A673 (cell line): ENCODE results near the gene SCN4B. TPM values are rescaled to one million over a fixed set of nuclear protein-coding genes. Genes with fewer than 3 reads are reported as not detected.

ENCODE experiments used
- BruUV-seq: library from RNA; stranded (reverse); fragments of 400-500 nt; replicated peaks from 2 replicates; lab custom pipeline; 2021; lab: Mats Ljungman, UMichigan
- CTCF ChIA-PET: fragments of 300-600 bp; sonication (Branson Sonifier 250); formaldehyde crosslinking; loops from one replicate; lab custom pipeline; 2022; ENCODE audit warnings: antibody characterized with exemption; lab: Charles Lee
- POLR2A ChIA-PET: fragments of 300-600 bp; sonication (Branson Sonifier 250); formaldehyde crosslinking; loops from one replicate; lab custom pipeline; 2022; ENCODE audit warnings: antibody characterized with exemption; ENCODE audit not compliant: low non-redundant PET; lab: Charles Lee
- DNase-seq: peaks from one replicate; pipeline ENCODE4 v3.0.0-alpha.2; 2015; ENCODE audit warnings: low spot score
- H3K27ac ChIP-seq: fragments of 200-600 bp; sonication (generic); 2 replicates; pipeline ENCODE4 v1.5.1; 2016; ENCODE audit warnings: mixed run types, low read depth, mild to moderate bottlenecking, mixed read lengths, antibody characterized with exemption, low read length; ENCODE audit not compliant: poor library complexity, severe bottlenecking
- H3K27me3 ChIP-seq: fragments of 200-600 bp; sonication (generic); replicated peaks from 2 replicates; pipeline ENCODE4 v1.6.1; 2017; ENCODE audit warnings: mixed run types, low read depth, mild to moderate bottlenecking, mixed read lengths, antibody characterized with exemption, low read length; ENCODE audit not compliant: insufficient read depth, poor library complexity
- H3K36me3 ChIP-seq: fragments of 200-600 bp; sonication (generic); 2 replicates; pipeline ENCODE4 v1.6.1; 2016; ENCODE audit warnings: mixed run types, mild to moderate bottlenecking, mixed read lengths, antibody characterized with exemption, low read length; ENCODE audit not compliant: insufficient read depth, poor library complexity, severe bottlenecking
- H3K4me1 ChIP-seq: fragments of 200-600 bp; sonication (generic); 2 replicates; pipeline ENCODE4 v1.6.1; 2017; ENCODE audit warnings: mixed run types, mild to moderate bottlenecking, mixed read lengths, antibody characterized with exemption, low read length; ENCODE audit not compliant: insufficient read depth, poor library complexity, severe bottlenecking
- H3K4me3 ChIP-seq: fragments of 200-600 bp; sonication (generic); 2 replicates; pipeline ENCODE4 v1.5.1; 2016; ENCODE audit warnings: low read depth, mixed run types, mild to moderate bottlenecking, mixed read lengths, low read length; ENCODE audit not compliant: poor library complexity, severe bottlenecking
- H3K9me3 ChIP-seq: fragments of 200-600 bp; sonication (generic); 2 replicates; pipeline ENCODE4 v1.6.1; 2016; ENCODE audit warnings: mixed run types, low read depth, mild to moderate bottlenecking, mixed read lengths, antibody characterized with exemption, low read length; ENCODE audit not compliant: poor library complexity, severe bottlenecking
- CTCF ChIP-seq: fragments of 300-800, 200-600 bp; sonication (generic); conservative IDR thresholded peaks from 2 replicates; pipeline ENCODE4 v1.5.1; 2017; ENCODE audit warnings: low read depth, mild to moderate bottlenecking, antibody characterized with exemption, low read length, moderate library complexity, mixed read lengths
- EZH2 ChIP-seq: fragments of 200-600 bp; sonication (generic); IDR thresholded peaks from 2 replicates; pipeline ENCODE4 v1.6.1; 2017; ENCODE audit warnings: borderline replicate concordance, low read depth, mild to moderate bottlenecking, mixed read lengths, antibody characterized with exemption, low read length; ENCODE audit not compliant: poor library complexity, severe bottlenecking
- intact Hi-C: fragments of 100-400 bp; cut with micrococcal nuclease; formaldehyde crosslinking; loops from one replicate; pipeline ENCODE4 v1.10.0; 2022; ENCODE audit not compliant: unreplicated experiment
- total RNA-seq: library from RNA; stranded (reverse); gene quantifications from 2 replicates; pipeline ENCODE4 v1.2.3, GENCODE V29; 2021

Gene SCN4B
- total RNA-seq, 1 experiment from 2014 or later, result 1.8 TPM

DNA sequence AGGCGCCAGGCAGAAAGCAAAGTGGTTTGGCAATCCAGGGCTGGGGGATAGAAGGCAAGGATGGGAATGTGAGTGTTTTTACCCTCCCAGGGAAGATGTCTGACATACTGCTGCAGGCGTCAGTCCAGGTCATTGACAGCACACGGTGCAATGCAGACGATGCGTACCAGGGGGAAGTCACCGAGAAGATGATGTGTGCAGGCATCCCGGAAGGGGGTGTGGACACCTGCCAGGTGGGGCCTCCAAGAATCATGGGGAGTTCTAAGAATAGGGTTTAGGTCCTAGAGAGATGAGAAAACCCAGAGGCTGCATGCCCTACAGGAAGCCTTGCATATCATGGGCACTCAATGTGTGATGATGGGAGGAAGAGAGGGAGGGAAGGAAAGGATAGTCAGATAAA is 37.6 kb downstream of the SCN4B start:
- Histone ChIP-seq H3K27ac (no peak overlapping the region), H3K4me1 (no peaks in the 10 kb centered on the region), H3K4me3 (no peak overlapping the region), H3K9me3 (no peaks in the 10 kb centered on the region), H3K27me3 (peaks cover 11% of the 10 kb centered on the region), H3K36me3 (no peaks in the 10 kb centered on the region)
- ChIA-PET CTCF (no interaction called here), POLR2A (no interaction called here)
- BruUV-seq, result no TSS peak
- intact Hi-C loops, result no loop called here
- DNase-seq, result no peak
- TF ChIP-seq EZH2, result no peak

DNA sequence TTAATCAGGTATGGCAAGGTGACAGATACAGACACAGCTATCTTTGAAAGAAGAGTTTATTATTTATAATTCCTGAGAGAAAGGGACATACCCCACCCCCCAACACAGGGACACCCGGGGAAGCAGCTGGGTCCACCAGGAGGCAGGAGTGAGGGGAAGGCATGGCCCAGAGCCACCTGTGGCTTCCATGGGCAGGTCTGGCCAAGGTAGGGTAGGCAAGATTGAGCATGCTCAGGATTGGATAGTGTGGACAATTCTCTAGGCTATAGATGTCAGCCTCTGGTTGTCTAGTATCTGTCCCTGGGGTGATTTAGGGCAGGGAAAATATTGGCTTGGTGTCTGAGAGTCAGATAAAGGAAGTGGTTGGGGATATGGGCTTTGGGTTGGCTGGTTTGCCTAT is 38.4 kb downstream of the SCN4B start:
- Histone ChIP-seq H3K9me3 (no peaks in the 10 kb centered on the region), H3K27me3 (peaks cover 10% of the 10 kb centered on the region), H3K36me3 (no peaks in the 10 kb centered on the region), H3K4me3 (no peak overlapping the region), H3K4me1 (no peaks in the 10 kb centered on the region), H3K27ac (no peak overlapping the region)
- ChIA-PET POLR2A (no interaction called here), CTCF (no interaction called here)
- no peak for DNase-seq
- no peak for TF ChIP-seq EZH2
- no peak for TF ChIP-seq CTCF
- intact Hi-C loops, result no loop called here
- BruUV-seq, result no TSS peak

DNA sequence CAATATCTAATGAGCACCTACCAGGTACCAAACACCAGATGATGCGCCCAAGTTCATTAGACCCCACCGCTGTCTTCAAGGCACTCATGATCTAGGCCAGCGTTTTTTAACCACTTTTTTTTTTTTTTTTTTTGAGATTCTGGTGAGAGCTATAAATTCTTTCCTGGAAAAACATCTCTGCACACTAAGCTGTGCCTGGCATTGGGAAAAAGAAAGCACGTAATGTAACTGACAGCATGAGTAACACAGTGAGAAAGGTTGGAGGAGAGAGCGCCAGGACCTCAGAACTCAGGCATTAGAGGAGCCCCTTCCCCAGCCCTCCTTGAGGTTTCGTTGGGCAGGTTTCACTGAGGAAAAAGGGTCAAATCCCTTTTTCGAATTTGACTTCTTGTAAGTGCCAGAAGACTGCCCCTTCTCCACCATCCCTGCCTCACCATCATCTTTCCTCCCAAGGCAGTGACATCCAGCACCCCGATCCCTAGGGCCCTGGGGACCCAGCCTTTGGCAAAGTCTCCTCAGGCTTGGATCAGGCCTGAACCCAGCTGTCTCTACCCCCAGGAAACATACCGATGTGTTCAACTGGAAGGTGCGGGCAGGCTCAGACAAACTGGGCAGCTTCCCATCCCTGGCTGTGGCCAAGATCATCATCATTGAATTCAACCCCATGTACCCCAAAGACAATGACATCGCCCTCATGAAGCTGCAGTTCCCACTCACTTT is 39.8 kb downstream of the SCN4B start:
- Histone ChIP-seq H3K9me3 (no peaks in the 10 kb centered on the region), H3K36me3 (no peaks in the 10 kb centered on the region), H3K4me3 (no peak overlapping the region), H3K27ac (no peak overlapping the region), H3K4me1 (no peaks in the 10 kb centered on the region), H3K27me3 (peaks cover 4% of the 10 kb centered on the region)
- no TSS peak for BruUV-seq
- no peak for DNase-seq
- intact Hi-C loops, result no loop called here
- TF ChIP-seq CTCF (no peak), EZH2 (no peak)
- ChIA-PET POLR2A (no interaction called here), CTCF (interaction anchor here (0.6 kb wide), 1 partner anchor 11 kb away, joined by 6 read pairs; no protein-coding TSS in a partner anchor)

DNA sequence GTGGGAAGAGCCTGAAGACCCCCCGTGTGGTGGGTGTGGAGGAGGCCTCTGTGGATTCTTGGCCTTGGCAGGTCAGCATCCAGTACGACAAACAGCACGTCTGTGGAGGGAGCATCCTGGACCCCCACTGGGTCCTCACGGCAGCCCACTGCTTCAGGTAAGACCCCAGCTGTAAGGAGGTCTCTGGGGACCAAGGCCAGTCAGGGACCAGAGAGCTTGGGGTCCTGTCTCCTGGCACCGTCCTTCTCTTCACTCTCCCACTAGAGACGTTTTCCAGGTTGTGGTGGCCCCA is 40.9 kb downstream of the SCN4B start:
- H3K9me3 ChIP-seq, result no peaks in the 10 kb centered on the region
- intact Hi-C loops, result no loop called here
- ChIA-PET POLR2A (no interaction called here), CTCF (no interaction called here)
- H3K4me1 ChIP-seq, result no peaks in the 10 kb centered on the region
- no peak for TF ChIP-seq EZH2
- TF ChIP-seq CTCF, result no peak
- H3K27me3 ChIP-seq, result peaks cover 4% of the 10 kb centered on the region
- H3K27ac ChIP-seq, result no peak overlapping the region
- DNase-seq, result no peak
- no peaks in the 10 kb centered on the region for H3K36me3 ChIP-seq
- no TSS peak for BruUV-seq
- H3K4me3 ChIP-seq, result no peak overlapping the region
